Cardiac muscle cell (in vitro differentiated cells and primary cell): Measurements from ENCODE around the gene PHRF1. TPM values are rescaled to one million over a fixed set of nuclear protein-coding genes. Genes with fewer than 3 reads are reported as not detected.

Experiments
- DNase-seq, 2 donors: peaks; one replicate each; pipeline versions ENCODE4 v3.0.0 to v3.0.0-alpha.2; 2010 to 2017; ENCODE audit warnings: low read depth in 1 of 2, low spot score in 1 of 2
- H3K27ac ChIP-seq: fragments of 200-600 bp; sonication (generic); 2 replicates; pipeline ENCODE4 v1.5.1; 2016
- H3K27me3 ChIP-seq: fragments of 200-600 bp; sonication (generic); 2 replicates; pipeline ENCODE4 v1.6.0; 2016; ENCODE audit warnings: control low read depth
- H3K36me3 ChIP-seq: fragments of 200-600 bp; sonication (generic); 2 replicates; pipeline ENCODE4 v1.5.1; 2016; ENCODE audit warnings: control low read depth
- H3K4me1 ChIP-seq: fragments of 200-600 bp; sonication (generic); 2 replicates; pipeline ENCODE4 v1.8.1; 2017; ENCODE audit warnings: low read depth, mild to moderate bottlenecking, mixed run types
- H3K4me3 ChIP-seq: fragments of 200-600 bp; sonication (generic); 2 replicates; pipeline ENCODE4 v1.5.1; 2016; ENCODE audit warnings: mild to moderate bottlenecking
- H3K9me3 ChIP-seq: fragments of 200-600 bp; sonication (generic); 2 replicates; pipeline ENCODE4 v1.5.1; 2017; ENCODE audit warnings: low read depth, mild to moderate bottlenecking, control low read depth
- CTCF ChIP-seq: IDR thresholded peaks from 2 replicates; pipeline ENCODE4 v1.5.1; 2012; ENCODE audit warnings: low read depth, mild to moderate bottlenecking, low read length
- polyA plus RNA-seq: library from polyadenylated mRNA; unstranded; fragments of >200 nt; fragmentation: Nextera tagmentation; extraction: Ambion mirVana; gene quantifications from 2 replicates; pipeline ENCODE4 v1.2.1, GENCODE V29; 2016
- total RNA-seq: library from RNA; depleted of rRNA; stranded (reverse); fragments of >200 nt; gene quantifications from 2 replicates; pipeline ENCODE4 v1.2.3, GENCODE V29; 2016

The PHRF1 gene
- total and polyA plus RNA-seq, 2 experiments from 2014 or later: 17.8 to 48.0 TPM

- no peak for TF ChIP-seq CTCF
- Histone ChIP-seq H3K27me3 (peaks cover 39% of the 10 kb centered on the region), H3K27ac (no peak overlapping the region), H3K4me3 (no peak overlapping the region), H3K36me3 (no peaks in the 10 kb centered on the region), H3K4me1 (peaks cover 10% of the 10 kb centered on the region), H3K9me3 (no peaks in the 10 kb centered on the region)
- no peak for DNase-seq
Observed at GRCh38 chr11:559020-559620, 17.1 kb upstream of the PHRF1 start.

GRCh38 chr11:559712-560304 lies 16.5 kb upstream of the PHRF1 start:
- Histone ChIP-seq H3K27me3 (peaks cover 35% of the 10 kb centered on the region), H3K4me3 (peak overlapping the region; percentile 91)
- DNase-seq: no peak

GRCh38 chr11:560305-561147 lies 15.7 kb upstream of the PHRF1 start, which contains the start of the genes LMNTD2 and RASSF7:
TSS of gene LMNTD2 (minus strand) at chr11:560738. CDS start at chr11:560716, 22 bp downstream.
TSS of gene RASSF7 (plus strand) at chr11:560970. CDS start at chr11:561769, 799 bp downstream.
- Histone ChIP-seq H3K4me3 (peak within 1 kb of the TSS; percentile 91), H3K27me3 (peaks cover 31% of the 10 kb centered on the region)

More at GRCh38 chr11:559712-560304, 16.5 kb upstream of the PHRF1 start:
- peaks cover 4% of the 10 kb centered on the region for H3K4me1 ChIP-seq
- no peaks in the 10 kb centered on the region for H3K9me3 ChIP-seq
- no peaks in the 10 kb centered on the region for H3K36me3 ChIP-seq
- no peak for TF ChIP-seq CTCF
- no peak overlapping the region for H3K27ac ChIP-seq

GRCh38 chr11:561148-562003 lies 14.9 kb upstream of the PHRF1 start:
- peak overlapping the region; percentile 91 for H3K4me3 ChIP-seq
- TF ChIP-seq CTCF: no peak
- H3K9me3 ChIP-seq: no peaks in the 10 kb centered on the region
- peaks cover 8% of the 10 kb centered on the region for H3K4me1 ChIP-seq
- peaks cover 23% of the 10 kb centered on the region for H3K27me3 ChIP-seq
- no peak overlapping the region for H3K27ac ChIP-seq
- DNase-seq: no peak
- no peaks in the 10 kb centered on the region for H3K36me3 ChIP-seq

More at GRCh38 chr11:560305-561147, 15.7 kb upstream of the PHRF1 start, which contains the start of the genes LMNTD2 and RASSF7:
- Histone ChIP-seq H3K27ac (no peak within 1 kb of the TSS), H3K9me3 (no peaks in the 10 kb centered on the region), H3K36me3 (no peaks in the 10 kb centered on the region), H3K4me1 (peaks cover 4% of the 10 kb centered on the region)
- DNase-seq: peak; percentile 87 to 97
- no peak for TF ChIP-seq CTCF
